KOPT-K1 (cell line): ENCODE data around the gene TAB2.
"Not testable (repeated sequence)": the region's sequence is repeated elsewhere in the genome, so short reads cannot be mapped to it uniquely, and the experiment has no call there.

Experiments
- H3K27ac ChIP-seq: fragments of 200-600 bp; sonication (generic); 2 replicates; pipeline ENCODE4 v1.5.1; 2016; ENCODE audit warnings: antibody characterized with exemption, mild to moderate bottlenecking, low read depth, low read length; ENCODE audit not compliant: poor library complexity, severe bottlenecking
- H3K36me3 ChIP-seq: fragments of 200-600 bp; sonication (generic); 2 replicates; pipeline ENCODE4 v1.5.1; 2017; ENCODE audit warnings: antibody characterized with exemption, mild to moderate bottlenecking, low read length, moderate library complexity; ENCODE audit not compliant: insufficient read depth
- H3K9me3 ChIP-seq: fragments of 200-600 bp; sonication (generic); 2 replicates; pipeline ENCODE4 v1.5.1; 2017; ENCODE audit warnings: antibody characterized with exemption, low read length, mild to moderate bottlenecking; ENCODE audit not compliant: insufficient read depth, poor library complexity, severe bottlenecking

The TAB2 gene

DNA sequence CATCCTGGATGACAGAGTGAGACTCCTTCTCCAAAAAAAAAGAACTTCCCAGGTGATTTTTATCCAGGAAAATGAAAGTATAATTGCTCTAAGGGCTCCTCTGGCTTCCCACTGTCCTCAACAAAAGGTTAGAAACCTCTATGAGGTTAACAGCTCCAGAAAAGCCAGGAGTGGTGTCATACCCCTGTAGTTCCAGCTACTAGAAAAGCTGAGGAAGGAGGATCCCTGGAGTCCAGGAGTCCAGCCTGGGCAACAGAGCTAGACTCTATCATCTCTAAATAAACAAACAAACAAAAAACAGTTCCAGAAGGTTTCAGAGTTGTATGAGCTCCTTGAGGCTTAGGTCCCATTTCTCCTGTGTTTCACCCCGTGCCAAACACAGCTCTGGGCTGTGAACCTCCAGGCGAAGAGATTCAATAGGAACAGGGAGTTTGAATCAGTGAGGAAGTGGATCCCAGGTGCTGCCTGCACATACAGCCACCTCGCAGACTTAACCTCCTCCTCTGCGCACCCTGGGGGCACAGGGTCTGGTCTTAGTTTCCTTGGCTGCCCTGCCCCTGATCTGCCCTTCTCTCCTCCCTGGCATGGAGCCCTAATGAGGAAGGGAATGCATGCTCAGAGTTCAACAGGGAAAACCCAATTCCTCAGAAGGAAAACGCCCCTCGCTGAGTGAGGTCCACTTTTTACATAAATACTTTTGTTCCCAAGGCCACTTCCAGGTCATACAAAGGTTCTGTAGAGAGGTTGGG lies 136.3 kb downstream of the TAB2 start:
- Histone ChIP-seq H3K9me3 (no peaks in the 10 kb centered on the region), H3K27ac (no peak overlapping the region), H3K36me3 (no peaks in the 10 kb centered on the region)

DNA sequence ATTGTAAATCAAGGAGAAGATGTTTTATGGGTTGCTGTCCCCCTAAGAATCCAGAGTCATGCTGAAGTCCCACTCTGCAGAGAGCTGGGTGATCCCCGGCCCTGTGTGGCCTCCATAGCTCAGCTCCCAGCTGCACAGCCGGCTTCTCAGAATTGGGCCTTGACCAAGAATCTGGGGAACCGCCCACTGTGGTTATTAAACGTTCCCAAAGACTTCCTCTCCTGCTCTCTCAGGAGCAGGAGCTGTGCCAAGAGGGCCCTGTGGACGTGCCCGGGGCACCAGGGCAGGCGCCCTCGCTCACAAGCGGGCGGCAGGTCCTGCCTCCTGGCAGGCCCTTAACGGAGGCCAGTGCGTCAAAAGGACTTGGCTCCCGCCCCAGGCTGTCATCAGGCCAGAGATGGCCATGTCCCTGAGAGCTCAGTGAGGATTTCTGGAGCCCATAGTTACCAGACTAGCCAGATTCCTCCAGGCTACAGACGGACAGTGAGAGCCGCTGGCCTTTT lies 136.9 kb downstream of the TAB2 start:
- H3K9me3 ChIP-seq, result no peaks in the 10 kb centered on the region
- no peak overlapping the region for H3K27ac ChIP-seq
- no peaks in the 10 kb centered on the region for H3K36me3 ChIP-seq

DNA sequence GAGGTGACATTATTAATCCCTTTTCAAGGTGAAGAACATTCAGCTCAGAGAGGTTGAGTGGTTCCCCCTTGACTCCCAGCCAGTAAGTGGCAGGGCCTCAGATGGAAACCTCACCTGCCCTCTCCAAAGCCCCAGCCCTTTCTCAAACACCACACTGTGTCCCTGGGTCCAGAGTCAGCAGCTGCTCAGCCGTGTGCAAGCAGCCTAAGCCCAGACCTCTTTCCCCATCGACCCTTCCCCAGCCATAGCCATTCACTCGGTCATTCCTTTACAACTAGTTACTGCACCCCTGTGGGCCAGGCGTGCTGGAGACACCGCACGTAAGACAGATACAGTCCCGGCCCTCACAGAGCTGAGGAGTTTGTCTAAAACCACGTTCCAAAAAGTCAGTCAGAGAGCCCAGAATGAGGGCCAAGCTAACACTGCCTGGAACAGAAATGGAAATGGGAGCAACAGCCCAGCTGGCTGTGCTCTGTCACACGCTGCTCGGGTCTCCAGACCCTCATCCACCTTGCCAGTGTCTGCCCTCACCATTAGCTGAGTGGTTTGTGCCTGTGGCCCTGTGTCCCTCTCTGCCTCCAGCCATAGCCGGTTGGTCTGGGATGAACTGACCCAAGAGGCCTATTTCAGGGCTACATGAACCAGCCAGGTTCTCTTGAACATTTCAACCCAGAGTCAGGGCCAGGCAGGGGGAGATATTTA lies 137.7 kb downstream of the TAB2 start:
- H3K36me3 ChIP-seq, result no peaks in the 10 kb centered on the region
- H3K27ac ChIP-seq, result no peak overlapping the region
- no peaks in the 10 kb centered on the region for H3K9me3 ChIP-seq

DNA sequence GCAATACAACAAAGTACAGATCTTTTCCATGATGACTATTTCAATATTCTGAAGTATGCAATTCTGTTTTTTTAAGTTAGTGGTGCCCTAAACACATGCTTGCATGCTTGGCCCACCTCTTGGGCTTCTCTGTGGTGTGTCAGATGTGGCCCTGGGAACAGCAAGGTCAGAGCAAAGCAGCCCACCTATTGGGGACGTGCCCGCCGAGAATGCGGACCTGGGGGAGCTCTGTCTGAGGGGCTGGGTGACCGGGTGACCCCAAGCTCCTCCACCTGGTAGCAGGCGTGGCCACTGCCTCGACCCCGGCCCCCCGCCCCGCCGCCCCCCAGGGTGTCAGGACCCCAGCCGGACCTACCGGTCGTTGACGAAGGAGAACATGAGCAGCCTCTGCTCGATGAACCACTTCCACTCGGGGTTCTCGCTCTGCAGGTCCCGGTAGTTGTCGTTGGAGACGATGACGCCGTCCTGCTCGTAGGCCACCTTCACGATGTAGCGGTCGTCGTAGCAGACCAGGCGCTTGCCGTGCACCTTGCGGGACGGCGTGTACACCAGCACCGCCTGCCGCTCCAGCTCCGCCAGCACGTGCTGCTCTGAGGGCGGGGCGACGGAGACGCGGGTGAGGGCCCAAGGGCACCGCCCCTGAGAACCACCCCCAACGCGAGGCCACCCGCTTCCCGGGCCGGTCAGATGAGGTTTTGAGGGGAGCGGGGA lies 139.0 kb downstream of the TAB2 start:
- no peak overlapping the region for H3K27ac ChIP-seq
- H3K36me3 ChIP-seq, result no peaks in the 10 kb centered on the region
- H3K9me3 ChIP-seq, result no peaks in the 10 kb centered on the region

DNA sequence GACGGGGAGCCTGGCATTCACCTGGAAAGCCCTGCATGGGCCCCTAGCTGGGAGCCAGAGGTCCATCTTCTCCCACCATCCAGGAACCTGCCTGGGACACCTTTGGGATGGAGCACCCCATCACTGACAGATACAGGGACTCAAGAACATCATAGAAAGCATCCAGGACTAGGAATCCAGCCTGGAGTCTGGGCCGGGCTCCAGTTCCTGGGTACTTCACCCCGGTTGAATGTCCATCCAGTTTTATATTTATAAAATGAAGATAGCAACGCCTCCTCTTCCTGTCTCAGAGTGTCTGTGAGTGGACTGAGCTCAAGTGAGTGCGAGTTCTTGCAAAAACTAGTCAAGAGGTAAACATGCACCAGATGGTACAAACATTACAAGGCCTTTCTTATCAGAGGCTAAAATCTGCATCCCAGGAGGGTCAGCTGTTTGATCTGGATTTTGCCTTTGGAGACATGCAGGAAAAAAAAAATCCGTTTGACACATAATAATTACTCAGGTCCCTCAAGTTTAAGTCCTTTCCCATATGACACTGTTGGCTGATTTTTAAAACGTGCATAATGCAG lies 139.9 kb downstream of the TAB2 start:
- Histone ChIP-seq H3K27ac (no peak overlapping the region), H3K36me3 (no peaks in the 10 kb centered on the region), H3K9me3 (no peaks in the 10 kb centered on the region)

DNA sequence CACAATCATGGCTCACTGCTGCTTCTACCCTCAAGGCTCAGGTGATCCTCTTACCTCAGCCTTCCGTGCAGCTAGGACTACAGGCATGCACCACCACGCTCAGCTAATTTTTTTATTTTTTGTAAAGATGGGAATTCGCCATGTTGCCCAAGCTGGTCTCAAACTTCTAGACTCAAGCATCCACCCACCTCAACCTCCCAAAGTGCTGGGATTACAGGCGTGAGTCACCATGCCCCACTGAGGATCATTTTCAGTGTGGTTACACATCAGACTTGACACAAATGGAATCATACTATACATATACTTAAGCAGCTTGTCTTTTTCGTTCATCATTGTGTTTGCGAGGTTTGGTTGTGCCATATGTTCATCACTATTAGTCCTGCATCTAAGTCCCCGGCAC lies 140.7 kb downstream of the TAB2 start:
- Histone ChIP-seq H3K9me3 (no peaks in the 10 kb centered on the region), H3K27ac (no peak overlapping the region), H3K36me3 (no peaks in the 10 kb centered on the region)

DNA sequence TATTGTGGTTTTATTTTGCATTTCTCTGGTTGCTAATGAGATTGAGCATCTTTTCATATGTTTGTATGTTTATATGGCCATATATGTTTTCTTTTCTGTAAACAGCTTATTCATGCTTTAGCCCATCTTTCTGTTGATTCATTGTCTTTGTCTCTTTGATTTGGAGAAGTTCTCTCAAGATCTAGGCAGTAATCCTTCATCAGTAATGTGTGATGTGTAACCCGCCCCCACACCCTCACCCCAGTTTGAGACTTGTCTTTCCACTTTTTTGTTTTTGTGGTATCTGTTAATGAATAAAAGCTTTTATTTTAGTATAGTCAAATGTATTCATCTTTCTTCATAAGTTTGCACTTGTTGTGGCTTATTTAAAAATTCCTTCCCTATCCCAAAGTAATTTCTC lies 141.3 kb downstream of the TAB2 start:
- Histone ChIP-seq H3K27ac (no peak overlapping the region), H3K36me3 (no peaks in the 10 kb centered on the region), H3K9me3 (no peaks in the 10 kb centered on the region)

DNA sequence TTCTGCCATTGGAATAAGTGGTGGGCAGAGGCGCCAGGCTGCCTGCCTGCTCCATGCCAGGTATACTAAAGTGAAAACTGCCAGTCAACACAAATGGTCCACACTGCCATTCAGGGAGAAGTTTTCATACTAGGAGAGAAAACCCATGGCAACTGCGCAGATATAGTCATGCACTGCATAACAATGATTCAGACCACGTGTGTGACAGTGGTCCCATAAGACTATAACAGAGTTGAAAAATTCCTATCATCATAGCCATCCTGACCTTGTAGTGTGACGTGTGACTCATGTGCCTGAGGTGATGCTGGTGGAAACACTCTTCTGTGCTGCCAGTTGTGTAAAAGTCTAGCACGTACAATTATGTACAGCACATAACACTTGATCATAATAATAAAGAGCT lies 142.2 kb downstream of the TAB2 start:
- Histone ChIP-seq H3K9me3 (no peaks in the 10 kb centered on the region), H3K36me3 (no peaks in the 10 kb centered on the region), H3K27ac (no peak overlapping the region)

DNA sequence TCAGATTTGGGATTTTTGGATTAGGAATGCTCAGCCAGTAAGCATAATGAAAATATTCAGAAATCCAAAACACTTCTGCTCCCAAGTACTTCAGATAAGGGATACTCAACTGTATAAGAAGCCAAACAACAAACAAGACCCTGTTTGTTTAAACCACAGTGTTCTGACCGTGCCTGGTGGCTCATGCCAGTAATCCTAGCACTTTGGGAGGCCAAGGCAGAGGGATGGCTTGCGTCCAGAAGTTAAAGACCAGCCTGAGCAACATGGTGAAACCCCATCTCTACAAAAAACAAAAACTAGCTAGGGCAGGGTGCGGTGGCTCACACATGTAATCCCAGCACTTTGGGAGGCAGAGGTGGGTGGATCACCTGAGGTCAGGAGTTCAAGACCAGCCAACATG lies 142.7 kb downstream of the TAB2 start:
- H3K9me3 ChIP-seq, H3K27ac ChIP-seq, H3K36me3 ChIP-seq: not testable (repeated sequence)
